Activated CD4-positive, alpha-beta T cell treated with anti-CD3 and anti-CD28 coated beads, Interleukin-2, amount 50 U/mL, for 1 hour (primary cell): Measurements from ENCODE around the gene CATSPER1.

Experiments
- DNase-seq: peaks from one replicate; pipeline ENCODE4 v3.0.0-alpha.2; 2020

CATSPER1 gene

GRCh38 chr11:65997286-65997685 lies 29.0 kb downstream of the CATSPER1 start:
- DNase-seq = no peak

- no peak for DNase-seq
Measured at GRCh38 chr11:65992056-65992455, 34.2 kb downstream of the CATSPER1 start.

- peak; percentile 89 for DNase-seq
Measured at GRCh38 chr11:65988791-65989592, 37.3 kb downstream of the CATSPER1 start.

GRCh38 chr11:65987336-65987735 lies 38.9 kb downstream of the CATSPER1 start:
- DNase-seq = no peak

GRCh38 chr11:65983589-65983987 lies 42.7 kb downstream of the CATSPER1 start:
- DNase-seq = no peak

- DNase-seq = no peak
Measured at GRCh38 chr11:65982824-65983588, 43.3 kb downstream of the CATSPER1 start.

- no peak for DNase-seq
Measured at GRCh38 chr11:65981972-65982823, 44.1 kb downstream of the CATSPER1 start.

GRCh38 chr11:65981101-65981740 lies 45.1 kb downstream of the CATSPER1 start:
- DNase-seq = no peak

- DNase-seq = no peak
Measured at GRCh38 chr11:65979261-65979759, 47.0 kb downstream of the CATSPER1 start.

- no peak for DNase-seq
Measured at GRCh38 chr11:65978391-65979238, 47.7 kb downstream of the CATSPER1 start.

- DNase-seq = no peak
Measured at GRCh38 chr11:65977621-65978390, 48.5 kb downstream of the CATSPER1 start.

GRCh38 chr11:65976216-65977176 lies 49.8 kb downstream of the CATSPER1 start:
- no peak for DNase-seq

GRCh38 chr11:65975771-65976170 lies 50.5 kb downstream of the CATSPER1 start:
- no peak for DNase-seq

- DNase-seq = no peak
Measured at GRCh38 chr11:65973439-65974110, 52.7 kb downstream of the CATSPER1 start.

GRCh38 chr11:65972116-65972515 lies 54.2 kb downstream of the CATSPER1 start:
- DNase-seq = no peak

- no peak for DNase-seq
Measured at GRCh38 chr11:65968600-65969482, 57.4 kb downstream of the CATSPER1 start.

GRCh38 chr11:65967329-65967934 lies 58.8 kb downstream of the CATSPER1 start:
- no peak for DNase-seq
